ENCODE measurements around the gene FXN. TPM values are rescaled to one million over a fixed set of nuclear protein-coding genes. Genes with fewer than 3 reads are reported as not detected.

FXN gene
- total RNA-seq, 2 experiments from 2014 or later = 21.7 to 23.2 TPM

DNA sequence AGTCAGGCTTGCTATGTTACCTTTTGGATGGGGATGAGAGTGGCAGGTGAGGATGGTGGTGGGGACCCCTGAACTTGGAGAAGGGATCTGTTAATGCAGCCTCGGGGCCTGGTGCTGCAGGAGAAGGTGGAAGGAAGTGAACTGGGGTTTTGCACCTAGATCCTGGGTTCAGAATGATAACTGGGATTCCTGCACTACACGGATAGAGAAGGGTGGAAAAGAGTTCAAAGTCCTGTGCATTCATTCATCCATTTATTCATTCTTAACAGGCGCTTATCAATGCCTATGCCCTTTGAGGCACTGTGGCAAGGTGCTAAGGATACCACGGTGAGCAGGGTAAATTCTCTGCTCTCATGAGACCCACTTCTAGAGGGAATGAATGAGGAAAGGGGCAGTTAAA is 96.8 kb downstream of the FXN start:
- Mint-ChIP-seq H3K9me3 (ENCODE audit: insufficient read depth) (no peaks in the 10 kb centered on the region), H3K27me3 (ENCODE audit: low read depth) (no peaks in the 10 kb centered on the region), H3K27ac (no peak overlapping the region), H3K36me3 (ENCODE audit: low read depth) (no peaks in the 10 kb centered on the region), H3K4me3 (no peak overlapping the region), H3K4me1 (ENCODE audit: low read depth) (no peaks in the 10 kb centered on the region)
- ChIA-PET CTCF (no interaction called here), POLR2A (no interaction called here)
- no peak for ATAC-seq
- no peak for DNase-seq

DNA sequence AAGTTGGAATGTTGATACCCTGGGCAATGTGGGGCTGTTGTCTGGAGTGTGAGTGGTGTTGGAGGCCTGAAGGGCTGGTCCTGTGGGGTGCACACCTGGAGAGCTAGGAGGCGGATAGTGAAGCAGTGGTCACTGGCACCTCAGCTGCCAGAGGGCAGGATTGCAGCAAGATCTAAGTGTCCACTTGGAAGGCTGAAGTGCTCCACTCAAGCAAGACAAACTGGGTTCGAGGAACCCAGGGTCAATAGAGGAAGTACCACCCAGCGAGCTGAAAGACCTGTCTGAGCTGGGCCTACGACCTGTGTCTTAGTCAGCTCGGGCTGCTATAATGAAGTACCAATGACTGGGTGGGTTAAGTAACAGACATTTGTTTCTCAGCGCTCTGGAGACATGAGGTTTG is 98.9 kb downstream of the FXN start:
- no peaks in the 10 kb centered on the region for H3K36me3 Mint-ChIP-seq (ENCODE audit: low read depth)
- no peaks in the 10 kb centered on the region for H3K9me3 Mint-ChIP-seq (ENCODE audit: insufficient read depth)
- CTCF ChIA-PET = no interaction called here
- H3K27me3 Mint-ChIP-seq (ENCODE audit: low read depth) = no peaks in the 10 kb centered on the region
- H3K4me3 Mint-ChIP-seq = no peak overlapping the region
- DNase-seq (no peak), ATAC-seq (no peak)
- H3K27ac Mint-ChIP-seq = no peak overlapping the region
- POLR2A ChIA-PET = no interaction called here
- H3K4me1 Mint-ChIP-seq (ENCODE audit: low read depth) = no peaks in the 10 kb centered on the region

DNA sequence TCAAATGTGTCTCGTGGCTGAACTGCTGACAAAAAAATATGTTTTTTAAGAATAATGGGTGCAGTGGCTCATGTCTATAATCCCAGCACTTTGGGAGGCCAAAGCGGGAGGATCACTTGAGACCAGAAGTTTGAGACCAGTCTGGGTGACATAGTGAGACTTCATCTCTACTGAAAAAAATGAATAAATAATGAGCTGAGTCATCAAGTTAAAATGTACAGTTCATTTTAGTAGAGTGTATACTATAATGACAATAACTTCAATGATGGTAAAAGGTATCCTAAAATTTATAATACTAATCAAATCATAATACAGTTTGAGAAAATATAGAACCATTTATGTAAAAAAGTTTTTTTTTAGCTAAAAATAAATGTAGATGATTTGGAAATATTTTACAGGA is 100.6 kb downstream of the FXN start:
- ChIA-PET CTCF (interaction anchor here (0.7 kb wide), 1 partner anchor 82 kb away, joined by 3 read pairs; no protein-coding TSS in a partner anchor), POLR2A (no interaction called here)
- H3K27ac Mint-ChIP-seq = no peak overlapping the region
- no peak overlapping the region for H3K4me3 Mint-ChIP-seq
- H3K36me3 Mint-ChIP-seq (ENCODE audit: low read depth) = no peaks in the 10 kb centered on the region
- DNase-seq (no peak), ATAC-seq (no peak)
- no peaks in the 10 kb centered on the region for H3K4me1 Mint-ChIP-seq (ENCODE audit: low read depth)
- H3K9me3 Mint-ChIP-seq (ENCODE audit: insufficient read depth) = no peaks in the 10 kb centered on the region
- H3K27me3 Mint-ChIP-seq (ENCODE audit: low read depth) = no peaks in the 10 kb centered on the region

DNA sequence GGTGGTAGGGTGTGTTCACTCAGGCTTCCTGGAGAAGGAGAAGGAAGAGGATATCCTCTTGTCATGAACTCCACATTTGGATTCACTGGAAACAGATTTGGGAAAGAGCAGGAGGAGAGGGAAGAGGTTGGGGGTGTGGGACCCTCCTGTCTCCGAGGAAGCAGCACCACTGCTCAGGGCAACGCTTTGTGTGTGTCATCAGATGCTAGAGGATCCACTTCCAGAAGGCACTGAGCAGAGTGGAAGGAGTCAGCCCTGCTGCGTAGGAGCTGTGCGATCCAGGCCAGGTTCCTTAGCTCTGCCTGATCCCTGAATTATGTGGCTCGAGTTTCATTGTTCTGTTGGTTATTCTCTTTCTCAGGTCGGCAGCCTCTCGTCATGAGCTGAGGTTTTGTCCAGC is 101.2 kb downstream of the FXN start:
- POLR2A ChIA-PET = interaction anchor here (0.5 kb wide), 1 partner anchor 89 kb away, joined by 8 read pairs; no protein-coding TSS in a partner anchor
- DNase-seq = no peak

DNA sequence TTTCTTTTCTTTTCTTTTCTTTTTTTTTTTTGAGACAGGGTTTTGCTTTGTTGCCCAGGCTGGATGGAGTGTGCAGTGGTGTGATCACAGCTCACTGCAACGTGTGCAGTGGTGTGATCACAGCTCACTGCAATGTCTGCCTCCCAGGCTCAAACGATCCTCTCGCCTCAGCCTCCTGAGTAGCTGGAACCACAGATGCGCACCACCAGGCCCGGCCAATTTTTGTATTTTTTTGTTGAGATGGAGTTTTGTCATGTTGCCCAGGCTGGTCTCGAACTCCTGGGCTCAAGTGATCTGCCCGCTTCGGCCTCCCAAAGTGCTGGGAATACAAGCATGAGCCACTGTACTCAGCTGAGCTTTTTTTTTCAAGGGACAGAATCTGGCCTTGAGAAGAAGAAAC is 101.8 kb downstream of the FXN start:
- CTCF ChIA-PET = interaction anchor here (0.7 to 1.1 kb wide), 3 partner anchors 21 to 87 kb away, joined by 3 to 4 read pairs (median 3); no protein-coding TSS in a partner anchor
- no peaks in the 10 kb centered on the region for H3K36me3 Mint-ChIP-seq (ENCODE audit: low read depth)
- no peak overlapping the region for H3K27ac Mint-ChIP-seq

More for the DNA sequence above, 101.2 kb downstream of the FXN start:
- H3K9me3 Mint-ChIP-seq (ENCODE audit: insufficient read depth) = no peaks in the 10 kb centered on the region
- no peaks in the 10 kb centered on the region for H3K27me3 Mint-ChIP-seq (ENCODE audit: low read depth)
- H3K4me3 Mint-ChIP-seq = no peak overlapping the region
- CTCF ChIA-PET = interaction anchor here (0.7 to 1.1 kb wide), 2 partner anchors 57 to 87 kb away, joined by 3 read pairs; no protein-coding TSS in a partner anchor
- no peak for ATAC-seq
- H3K36me3 Mint-ChIP-seq (ENCODE audit: low read depth) = no peaks in the 10 kb centered on the region
- no peak overlapping the region for H3K27ac Mint-ChIP-seq
- no peaks in the 10 kb centered on the region for H3K4me1 Mint-ChIP-seq (ENCODE audit: low read depth)

DNA sequence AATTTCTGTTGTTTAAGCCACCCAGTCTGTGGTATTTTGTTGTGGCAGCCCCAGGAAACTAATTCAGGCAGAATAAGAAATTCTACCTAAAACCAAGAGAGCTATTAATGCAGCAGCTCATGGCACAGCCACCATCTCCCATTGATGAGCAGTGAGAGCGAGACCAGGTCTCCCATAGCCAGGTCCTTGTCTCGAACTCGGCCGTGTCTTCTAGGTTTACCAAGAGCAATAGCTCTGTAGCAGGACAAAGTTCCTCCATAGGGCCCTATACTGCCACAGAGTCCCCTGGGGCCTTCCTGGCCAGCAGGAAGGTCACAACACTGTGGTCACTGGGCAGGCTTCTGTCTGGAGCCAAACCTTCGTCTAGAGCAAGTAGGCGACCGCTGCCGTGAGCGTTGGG is 104.0 kb downstream of the FXN start:
- Mint-ChIP-seq H3K9me3 (ENCODE audit: insufficient read depth) (no peaks in the 10 kb centered on the region), H3K4me3 (no peak overlapping the region), H3K4me1 (ENCODE audit: low read depth) (no peaks in the 10 kb centered on the region), H3K36me3 (ENCODE audit: low read depth) (no peaks in the 10 kb centered on the region), H3K27ac (no peak overlapping the region), H3K27me3 (ENCODE audit: low read depth) (peaks cover 4% of the 10 kb centered on the region)
- no peak for ATAC-seq
- DNase-seq = no peak
- CTCF ChIA-PET = no interaction called here
- POLR2A ChIA-PET = no interaction called here

More for the DNA sequence above, 101.8 kb downstream of the FXN start:
- H3K9me3 Mint-ChIP-seq (ENCODE audit: insufficient read depth) = no peaks in the 10 kb centered on the region
- ATAC-seq = no peak
- POLR2A ChIA-PET = interaction anchor here (0.5 kb wide), 1 partner anchor 90 kb away, joined by 8 read pairs; no protein-coding TSS in a partner anchor
- H3K4me1 Mint-ChIP-seq (ENCODE audit: low read depth) = no peaks in the 10 kb centered on the region
- peaks cover 4% of the 10 kb centered on the region for H3K27me3 Mint-ChIP-seq (ENCODE audit: low read depth)
- no peak overlapping the region for H3K4me3 Mint-ChIP-seq
- DNase-seq = no peak

DNA sequence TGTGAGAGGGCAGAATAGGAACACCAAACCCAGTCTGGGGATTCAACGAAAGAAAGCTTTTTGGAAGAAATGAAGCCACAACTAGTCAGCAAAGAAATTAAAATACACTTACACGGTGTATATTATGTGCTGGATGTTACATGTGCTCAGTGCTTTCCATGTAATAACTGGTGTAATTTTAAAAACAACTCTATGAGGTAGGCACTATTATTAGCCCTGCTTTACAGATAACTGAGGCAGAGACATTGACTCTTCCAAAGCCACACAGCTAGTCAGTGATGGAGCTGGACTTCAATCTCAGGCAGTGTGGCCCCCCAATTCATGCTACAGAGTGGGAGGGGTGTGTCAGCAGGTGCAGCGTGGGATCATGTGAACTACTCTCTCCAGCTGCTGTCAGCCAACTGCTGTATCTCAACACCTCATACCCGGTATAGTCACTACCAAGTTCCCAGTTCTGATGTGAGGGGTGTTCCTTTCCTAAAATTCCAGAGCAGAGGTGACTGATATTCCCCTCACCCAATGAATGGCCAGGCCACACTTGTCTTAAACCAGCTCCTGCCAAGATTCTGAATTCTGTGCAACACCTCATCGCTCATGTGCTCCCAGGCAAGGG is 104.7 kb downstream of the FXN start:
- no peak for DNase-seq
- no peak for ATAC-seq
- CTCF ChIA-PET = no interaction called here

DNA sequence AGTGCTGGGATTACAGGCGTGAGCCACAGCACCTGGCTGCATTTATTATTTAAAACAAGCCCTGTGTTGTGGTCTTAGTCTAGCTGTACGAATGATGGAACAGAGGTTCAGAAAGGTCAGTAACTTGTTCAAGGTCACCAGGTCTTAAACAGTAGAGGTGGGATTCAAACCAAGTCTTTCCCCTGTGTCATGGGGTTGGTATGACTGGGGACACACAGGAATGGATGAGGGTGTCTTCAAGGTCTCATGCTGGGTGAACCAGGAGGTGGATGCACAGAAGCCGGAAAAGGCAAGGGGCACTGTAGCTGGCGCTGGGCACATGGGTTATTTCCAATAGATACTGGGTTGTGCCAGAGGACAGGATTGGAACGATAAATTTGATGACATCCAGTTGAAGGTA is 106.3 kb downstream of the FXN start:
- H3K27me3 Mint-ChIP-seq (ENCODE audit: low read depth) = peaks cover 4% of the 10 kb centered on the region
- CTCF ChIA-PET = no interaction called here
- POLR2A ChIA-PET = no interaction called here
- no peak overlapping the region for H3K4me3 Mint-ChIP-seq
- DNase-seq = no peak
- ATAC-seq = no peak
- H3K27ac Mint-ChIP-seq = no peak overlapping the region
- no peaks in the 10 kb centered on the region for H3K4me1 Mint-ChIP-seq (ENCODE audit: low read depth)
- no peaks in the 10 kb centered on the region for H3K36me3 Mint-ChIP-seq (ENCODE audit: low read depth)
- H3K9me3 Mint-ChIP-seq (ENCODE audit: insufficient read depth) = no peaks in the 10 kb centered on the region

More for the DNA sequence above, 104.7 kb downstream of the FXN start:
- Mint-ChIP-seq H3K36me3 (ENCODE audit: low read depth) (no peaks in the 10 kb centered on the region), H3K27me3 (ENCODE audit: low read depth) (peaks cover 4% of the 10 kb centered on the region), H3K27ac (no peak overlapping the region), H3K4me1 (ENCODE audit: low read depth) (no peaks in the 10 kb centered on the region), H3K4me3 (no peak overlapping the region), H3K9me3 (ENCODE audit: insufficient read depth) (no peaks in the 10 kb centered on the region)
- POLR2A ChIA-PET = no interaction called here

DNA sequence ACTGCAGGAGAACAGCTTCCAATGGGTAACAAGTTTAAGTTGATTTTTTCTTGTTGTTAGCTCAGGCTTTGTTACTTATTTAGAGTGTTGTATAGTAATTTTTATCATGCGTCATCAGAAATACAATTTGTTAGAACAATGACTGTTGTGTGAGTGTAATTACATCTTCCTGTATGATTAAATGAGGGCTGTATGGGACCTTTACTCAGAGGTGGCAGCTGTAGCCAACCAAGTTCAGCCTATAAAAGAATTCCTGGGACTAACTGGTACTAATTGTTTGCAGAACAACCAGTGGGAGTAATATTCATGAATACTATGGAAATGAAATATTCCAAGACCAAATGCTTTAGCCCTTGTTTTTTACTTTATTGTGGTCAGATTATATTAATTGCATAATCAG is 107.7 kb downstream of the FXN start:
- peaks cover 4% of the 10 kb centered on the region for H3K27me3 Mint-ChIP-seq (ENCODE audit: low read depth)
- no peaks in the 10 kb centered on the region for H3K4me1 Mint-ChIP-seq (ENCODE audit: low read depth)
- no peaks in the 10 kb centered on the region for H3K36me3 Mint-ChIP-seq (ENCODE audit: low read depth)
- H3K4me3 Mint-ChIP-seq = no peak overlapping the region
- ChIA-PET CTCF (interaction anchor here (1.5 kb wide), 1 partner anchor 50 kb away, joined by 5 read pairs; no protein-coding TSS in a partner anchor), POLR2A (no interaction called here)
- no peak overlapping the region for H3K27ac Mint-ChIP-seq
- no peak for DNase-seq
- no peak for ATAC-seq
- H3K9me3 Mint-ChIP-seq (ENCODE audit: insufficient read depth) = no peaks in the 10 kb centered on the region

DNA sequence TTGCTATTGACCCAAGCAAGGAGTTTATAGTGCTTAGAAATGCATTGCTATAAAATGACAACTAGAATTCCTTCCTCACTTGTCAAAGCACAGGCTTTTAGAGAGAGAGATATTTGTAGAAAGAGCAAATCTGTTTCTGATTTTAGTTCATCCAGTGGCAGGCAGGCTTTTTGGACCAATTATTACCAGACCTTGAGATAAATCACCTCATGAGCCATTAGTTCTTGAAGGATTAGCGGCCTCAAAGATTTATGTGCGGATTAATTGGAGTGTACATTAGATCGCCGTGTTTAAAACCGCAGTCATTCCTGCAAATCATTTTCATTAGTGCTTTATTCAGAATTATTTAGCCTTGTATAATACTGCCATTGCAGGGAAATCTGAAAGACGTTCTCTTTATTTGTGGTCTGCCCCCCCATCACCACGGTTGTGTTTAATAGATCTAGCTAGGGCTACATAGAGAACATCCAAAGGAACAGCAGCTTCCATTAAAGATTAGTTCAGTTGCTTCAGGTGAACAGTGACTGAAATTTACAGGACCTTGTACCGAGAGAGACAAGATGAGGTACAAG is 109.7 kb downstream of the FXN start:
- CTCF ChIA-PET = interaction anchor here (1.2 kb wide), 1 partner anchor 91 kb away, joined by 3 read pairs; no protein-coding TSS in a partner anchor
- Mint-ChIP-seq H3K4me1 (ENCODE audit: low read depth) (no peaks in the 10 kb centered on the region), H3K27me3 (ENCODE audit: low read depth) (peaks cover 4% of the 10 kb centered on the region), H3K27ac (no peak overlapping the region), H3K36me3 (ENCODE audit: low read depth) (no peaks in the 10 kb centered on the region), H3K4me3 (no peak overlapping the region), H3K9me3 (ENCODE audit: insufficient read depth) (no peaks in the 10 kb centered on the region)
- no peak for DNase-seq
- POLR2A ChIA-PET = no interaction called here
- ATAC-seq = no peak

DNA sequence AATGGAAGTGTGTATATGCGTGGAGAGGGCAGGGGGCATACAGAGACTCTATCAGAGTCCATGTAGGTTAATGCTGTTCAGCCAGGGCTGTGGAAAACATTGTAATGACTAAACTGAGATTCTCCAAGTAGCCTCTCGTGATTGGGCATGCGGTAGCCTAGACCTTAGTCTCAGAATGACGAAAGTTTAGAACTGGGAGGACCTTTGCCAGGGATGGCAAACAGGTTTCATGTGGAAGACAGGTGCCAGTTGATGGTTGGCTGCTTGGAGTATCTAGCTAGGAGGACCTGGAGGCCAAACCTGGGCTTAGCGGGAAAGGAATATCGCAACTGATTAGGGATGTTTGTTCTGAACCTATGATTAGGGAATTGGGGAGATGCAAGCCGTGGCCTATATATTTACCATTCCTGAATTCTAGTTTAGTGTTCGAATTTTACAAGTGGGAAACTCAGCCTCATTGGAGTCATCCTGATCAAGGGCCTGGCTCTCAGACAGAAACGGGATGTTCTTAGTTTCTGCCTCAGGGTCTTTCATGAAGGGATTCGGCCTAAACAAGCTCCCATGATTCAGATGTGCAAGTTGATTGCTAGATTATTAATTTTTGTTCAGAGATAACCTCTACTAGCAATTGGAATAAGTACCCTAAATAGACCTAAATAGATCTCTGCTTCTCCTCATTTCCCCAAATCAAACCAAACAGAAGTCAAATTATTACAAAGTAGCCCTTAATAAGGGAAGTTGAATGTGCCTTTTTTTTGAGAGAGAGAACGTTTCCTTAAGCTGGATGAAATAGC is 111.7 kb downstream of the FXN start:
- no peaks in the 10 kb centered on the region for H3K27me3 Mint-ChIP-seq (ENCODE audit: low read depth)
- H3K36me3 Mint-ChIP-seq (ENCODE audit: low read depth) = no peaks in the 10 kb centered on the region
- no peaks in the 10 kb centered on the region for H3K4me1 Mint-ChIP-seq (ENCODE audit: low read depth)
- CTCF ChIA-PET = no interaction called here
- no peak overlapping the region for H3K27ac Mint-ChIP-seq
- DNase-seq = no peak
- no peak for ATAC-seq
- no peaks in the 10 kb centered on the region for H3K9me3 Mint-ChIP-seq (ENCODE audit: insufficient read depth)
- no peak overlapping the region for H3K4me3 Mint-ChIP-seq
- POLR2A ChIA-PET = no interaction called here

DNA sequence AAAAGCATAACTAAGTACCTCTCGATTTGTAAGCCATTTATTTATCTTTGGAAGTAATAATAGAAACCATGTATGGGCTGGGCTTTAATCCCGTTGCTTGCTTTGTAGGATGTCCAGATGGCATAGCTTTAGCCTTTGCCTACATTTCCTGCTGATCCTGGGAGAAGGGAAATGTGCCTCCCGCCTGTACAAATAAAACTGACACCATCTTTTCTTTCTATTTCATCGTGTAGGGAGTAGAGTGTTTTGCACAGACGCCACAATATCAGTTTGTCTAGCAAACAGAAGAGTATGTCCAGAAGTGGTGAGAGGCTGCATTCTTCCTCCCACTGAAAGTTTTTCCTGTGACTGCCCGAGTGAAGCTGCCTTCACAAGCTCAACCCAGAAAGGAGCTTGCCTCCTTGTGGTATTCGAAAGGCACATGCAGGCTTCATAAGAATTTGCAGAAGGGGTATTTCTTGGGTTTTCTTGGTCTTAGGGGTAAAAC is 113.8 kb downstream of the FXN start:
- ChIA-PET CTCF (interaction anchor here (0.9 to 1.4 kb wide), 2 partner anchors 9 to 15 kb away, joined by 3 to 4 read pairs; no protein-coding TSS in a partner anchor), POLR2A (no interaction called here)
- no peaks in the 10 kb centered on the region for H3K36me3 Mint-ChIP-seq (ENCODE audit: low read depth)
- no peak overlapping the region for H3K27ac Mint-ChIP-seq
- H3K27me3 Mint-ChIP-seq (ENCODE audit: low read depth) = no peaks in the 10 kb centered on the region
- no peaks in the 10 kb centered on the region for H3K4me1 Mint-ChIP-seq (ENCODE audit: low read depth)
- no peak overlapping the region for H3K4me3 Mint-ChIP-seq
- DNase-seq (no peak), ATAC-seq (no peak)
- H3K9me3 Mint-ChIP-seq (ENCODE audit: insufficient read depth) = no peaks in the 10 kb centered on the region

All from activated CD8-positive, alpha-beta T cell treated with anti-CD3 and anti-CD28 coated beads, Interleukin-2, amount 10 ng/mL, durations not matched to agents 7 days and 5 days (primary cell).